ENCODE results near the gene MINAR1.
"Not testable (repeated sequence)": the region's sequence is repeated elsewhere in the genome, so short reads cannot be mapped to it uniquely, and the experiment has no call there.

MINAR1 gene, protein sequence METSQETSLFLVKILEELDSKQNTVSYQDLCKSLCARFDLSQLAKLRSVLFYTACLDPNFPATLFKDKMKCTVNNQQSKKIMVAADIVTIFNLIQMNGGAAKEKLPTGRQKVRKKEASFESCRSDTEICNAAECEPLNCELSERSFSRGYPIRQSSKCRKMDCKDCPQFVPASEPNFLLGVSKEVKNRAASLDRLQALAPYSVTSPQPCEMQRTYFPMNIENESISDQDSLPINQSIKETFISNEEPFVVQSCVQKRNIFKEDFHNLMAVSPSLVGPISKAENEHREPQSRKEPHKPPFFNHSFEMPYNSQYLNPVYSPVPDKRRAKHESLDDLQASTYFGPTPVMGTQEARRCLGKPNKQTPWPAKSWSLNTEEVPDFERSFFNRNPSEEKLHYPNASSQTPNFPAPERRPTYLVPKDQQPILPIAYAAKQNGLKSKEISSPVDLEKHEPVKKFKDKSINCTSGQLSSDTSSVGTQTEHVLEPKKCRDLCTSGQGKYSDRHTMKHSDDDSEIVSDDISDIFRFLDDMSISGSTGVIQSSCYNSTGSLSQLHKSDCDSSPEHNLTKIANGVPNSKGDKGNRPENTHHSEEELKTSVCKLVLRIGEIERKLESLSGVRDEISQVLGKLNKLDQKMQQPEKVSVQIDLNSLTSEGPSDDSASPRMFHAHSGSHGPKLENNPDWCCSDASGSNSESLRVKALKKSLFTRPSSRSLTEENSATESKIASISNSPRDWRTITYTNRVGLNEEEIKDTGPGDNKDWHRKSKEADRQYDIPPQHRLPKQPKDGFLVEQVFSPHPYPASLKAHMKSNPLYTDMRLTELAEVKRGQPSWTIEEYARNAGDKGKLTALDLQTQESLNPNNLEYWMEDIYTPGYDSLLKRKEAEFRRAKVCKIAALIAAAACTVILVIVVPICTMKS

GRCh38 chr15:79431636-79432344 is at the start of gene MINAR1:
Gene MINAR1 (plus strand): TSS chr15:79432336. CDS start chr15:79456148, 23,812 bp downstream.
- peak; percentile 59 for DNase-seq

DNA sequence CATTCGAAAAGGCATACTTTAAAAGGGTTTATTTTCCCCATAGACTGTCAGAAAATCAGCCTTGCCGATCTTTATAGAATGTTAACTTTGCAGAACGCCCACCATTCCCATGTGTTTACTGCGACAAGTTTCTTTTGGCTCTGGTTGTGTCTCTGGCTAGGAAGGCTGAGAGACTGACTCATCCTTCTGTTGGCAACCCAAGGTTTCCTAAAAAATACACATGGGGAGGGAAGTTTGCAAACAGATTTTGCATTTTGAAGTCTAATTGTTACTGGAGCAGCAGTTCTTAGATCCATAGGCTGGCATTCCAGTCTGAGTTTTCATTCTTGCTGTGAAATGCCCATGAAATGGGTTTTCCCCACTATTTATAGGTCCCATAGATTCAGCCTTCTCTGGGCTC is 37.9 kb upstream of the MINAR1 start:
- DNase-seq = no peak

DNA sequence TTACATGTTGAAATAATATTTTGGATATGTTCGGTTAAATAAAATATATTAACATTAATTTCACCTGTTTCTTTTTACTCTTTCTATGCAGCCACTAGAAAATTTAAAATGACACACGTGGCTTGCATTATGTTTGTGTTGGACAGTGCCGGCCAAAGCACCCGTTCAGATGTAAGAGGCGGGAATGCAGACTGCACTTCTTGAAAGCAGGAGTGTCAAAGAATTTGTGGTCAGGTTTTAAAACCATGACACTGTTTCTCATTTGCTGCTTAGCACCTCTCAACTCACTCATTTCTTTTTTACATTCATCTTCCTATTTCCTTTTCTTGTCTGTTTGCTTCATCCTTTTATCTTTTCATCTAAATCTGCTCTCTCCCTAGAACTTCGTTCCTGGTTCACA is 35.3 kb upstream of the MINAR1 start:
- no peak for DNase-seq

- DNase-seq = no peak
Measured at GRCh38 chr15:79397269-79397910, 34.7 kb upstream of the MINAR1 start.

GRCh38 chr15:79399606-79400005 is 32.5 kb upstream of the MINAR1 start:
- DNase-seq = no peak

DNA sequence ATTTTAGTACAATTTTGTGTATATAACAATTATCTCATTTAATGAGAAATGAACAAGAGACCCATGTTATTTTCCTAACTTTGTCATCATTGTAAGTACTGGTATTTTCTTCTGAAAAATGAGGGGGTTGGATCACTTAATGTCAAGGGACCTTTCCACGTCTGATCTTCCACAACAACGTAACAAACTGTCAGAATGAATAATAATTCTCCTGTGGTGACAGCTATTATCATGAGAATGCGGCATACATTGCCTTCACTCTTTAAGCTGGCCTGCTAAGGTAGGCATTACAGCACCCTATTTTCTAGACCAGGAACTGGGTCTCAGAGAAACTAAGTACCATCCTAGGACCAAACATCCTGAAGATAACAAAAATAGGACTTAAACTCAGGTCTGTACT is 31.5 kb upstream of the MINAR1 start:
- DNase-seq = no peak

GRCh38 chr15:79401301-79401700 is 30.8 kb upstream of the MINAR1 start:
- DNase-seq = no peak

DNA sequence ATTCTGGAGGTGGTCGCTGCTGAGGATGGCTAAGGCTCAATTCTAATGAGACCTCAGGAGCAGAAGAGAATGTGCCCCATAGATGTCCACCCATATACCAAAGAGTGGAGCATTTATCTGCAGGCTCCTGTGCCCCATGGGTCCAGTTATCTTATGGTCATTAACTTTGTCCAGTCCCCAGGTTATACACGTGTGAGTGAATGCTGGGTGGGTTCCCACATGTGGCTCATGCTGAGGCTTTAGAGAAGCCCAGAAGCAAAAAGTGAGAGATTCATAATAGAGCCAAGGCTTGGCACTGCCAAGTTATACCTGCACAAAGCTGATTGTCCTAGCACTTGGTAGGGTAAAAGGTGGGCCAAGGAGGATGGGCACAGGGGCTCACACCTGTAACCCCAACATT is 30.0 kb upstream of the MINAR1 start:
- no peak for DNase-seq

GRCh38 chr15:79403501-79403900 is 28.6 kb upstream of the MINAR1 start:
- no peak for DNase-seq

GRCh38 chr15:79406210-79406609 is 25.9 kb upstream of the MINAR1 start:
- DNase-seq = no peak

- no peak for DNase-seq
Measured at GRCh38 chr15:79408041-79408440, 24.1 kb upstream of the MINAR1 start.

DNA sequence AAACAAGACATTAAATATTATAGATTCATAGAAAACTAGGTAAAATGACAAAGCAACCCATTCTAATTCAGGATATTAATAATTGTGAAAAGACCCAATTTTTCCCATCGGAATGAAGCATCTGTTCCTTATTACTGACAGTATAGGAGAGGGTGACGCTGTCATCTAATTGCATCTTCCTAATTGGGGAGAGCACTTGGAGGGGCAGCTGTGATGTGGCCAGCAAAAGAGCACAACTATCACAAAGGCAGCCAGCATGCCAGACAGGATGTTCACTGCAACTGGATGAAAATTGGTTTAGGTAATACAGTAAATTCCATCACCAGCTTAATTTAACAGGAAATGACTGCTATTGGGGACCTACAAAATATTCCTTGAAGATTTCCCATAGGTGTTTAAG is 21.9 kb upstream of the MINAR1 start:
- no peak for DNase-seq

DNA sequence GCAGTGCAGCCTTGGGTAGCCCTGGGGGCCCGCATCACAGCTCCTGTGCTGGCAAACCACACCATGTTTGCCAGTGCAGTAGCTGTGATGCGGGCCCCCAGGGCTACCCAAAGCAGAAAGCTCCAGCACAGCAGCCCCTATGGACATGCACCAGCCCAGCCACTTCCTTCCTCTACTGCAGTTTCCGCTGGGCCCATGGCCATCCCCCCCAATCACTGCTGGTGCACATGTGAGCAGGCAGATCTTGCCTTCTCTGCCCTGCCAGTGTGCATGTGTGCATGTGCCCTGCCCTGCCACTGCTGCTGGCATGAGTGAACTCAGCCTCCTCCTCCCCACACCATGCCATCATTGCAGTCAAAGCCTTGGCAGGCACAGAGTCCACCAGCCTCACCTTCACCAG is 20.1 kb upstream of the MINAR1 start:
- no peak for DNase-seq

- DNase-seq = no peak
Measured at GRCh38 chr15:79412429-79412828, 19.7 kb upstream of the MINAR1 start.

DNA sequence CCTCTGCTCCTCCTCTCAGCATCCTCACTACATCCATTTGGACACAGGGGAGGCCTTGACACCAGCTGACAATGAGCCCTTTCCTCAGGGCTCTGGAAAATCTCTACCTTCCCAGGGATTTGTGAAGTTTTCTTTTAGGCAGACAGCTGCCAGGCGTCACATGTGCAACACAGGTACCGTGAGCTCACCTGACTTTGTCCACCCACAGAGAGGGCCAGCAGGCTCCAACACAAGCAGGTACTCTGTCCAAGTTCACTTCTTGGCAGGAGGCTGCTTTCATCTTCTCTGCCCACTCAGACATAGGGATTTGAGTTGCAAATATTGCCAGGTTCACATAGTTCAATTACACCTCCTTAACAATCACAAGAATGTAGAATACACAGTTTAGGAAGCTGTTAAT is 15.3 kb upstream of the MINAR1 start:
- no peak for DNase-seq

GRCh38 chr15:79418693-79419279 is 13.3 kb upstream of the MINAR1 start:
- peak; percentile 47 for DNase-seq

GRCh38 chr15:79425591-79426295 is 6.4 kb upstream of the MINAR1 start:
- DNase-seq = no peak

DNA sequence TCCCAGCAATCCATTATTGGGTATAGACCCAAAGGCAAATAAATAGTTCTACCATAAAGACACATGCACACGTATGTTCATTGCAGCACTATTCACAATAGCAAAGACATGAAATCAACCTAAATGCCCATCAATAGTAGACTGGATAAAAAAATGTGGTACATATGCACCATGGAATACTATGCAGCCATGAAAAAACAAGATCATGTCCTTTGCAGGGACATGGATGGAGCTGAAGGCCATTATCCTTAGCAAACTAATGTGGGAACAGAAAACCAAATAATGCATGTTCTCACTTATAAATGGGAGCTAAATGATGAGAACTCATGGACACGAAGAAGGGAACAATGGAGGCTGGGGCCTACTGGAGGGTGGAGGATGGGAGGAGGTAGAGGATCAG is 5.2 kb upstream of the MINAR1 start:
- not testable (repeated sequence) for DNase-seq

- DNase-seq = no peak
Measured at GRCh38 chr15:79427781-79428598, 4.1 kb upstream of the MINAR1 start.

GRCh38 chr15:79430901-79431635 is 1.1 kb upstream of the MINAR1 start:
- DNase-seq = no peak
